Activated CD8-positive, alpha-beta T cell treated with anti-CD3 and anti-CD28 coated beads for 36 hours (primary cell): ENCODE measurements around the gene SEMA3B. TPM values are rescaled to one million over a fixed set of nuclear protein-coding genes. Genes with fewer than 3 reads are reported as not detected.
A peak's percentile ranks its signal among the peaks of the same experiment; 100 is the strongest.

Source experiments
- ATAC-seq: fragments of 200-7000 bp; cut with Tn5 transposase; one replicate; pipeline ENCODE4 v1.10.0; 2021; ENCODE audit warnings: mild to moderate bottlenecking, moderate library complexity
- CTCF ChIA-PET: fragments of 350-600 bp; sonication (Branson Sonifier 250); formaldehyde crosslinking; loops from one replicate; lab custom pipeline; 2021; ENCODE audit warnings: antibody characterized with exemption; lab: Charles Lee
- POLR2A ChIA-PET: fragments of 350-600 bp; sonication (Branson Sonifier 250); formaldehyde crosslinking; loops from one replicate; lab custom pipeline; 2021; ENCODE audit warnings: antibody characterized with exemption; lab: Charles Lee
- DNase-seq: peaks from one replicate; pipeline ENCODE4 v3.0.0-alpha.2; 2020
- H3K27ac Mint-ChIP-seq: one replicate; pipeline ENCODE4 v1.8.0; 2021; ENCODE audit warnings: mild to moderate bottlenecking, mixed read lengths
- H3K27me3 Mint-ChIP-seq: one replicate; pipeline ENCODE4 v1.8.0; 2021; ENCODE audit warnings: mixed read lengths
- H3K36me3 Mint-ChIP-seq: one replicate; pipeline ENCODE4 v1.8.0; 2021; ENCODE audit warnings: low read depth, mixed read lengths
- H3K4me1 Mint-ChIP-seq: one replicate; pipeline ENCODE4 v1.8.0; 2021; ENCODE audit warnings: low read depth, mixed read lengths
- H3K4me3 Mint-ChIP-seq: one replicate; pipeline ENCODE4 v1.8.0; 2021; ENCODE audit warnings: mild to moderate bottlenecking, moderate library complexity, mixed read lengths
- H3K9me3 Mint-ChIP-seq: one replicate; pipeline ENCODE4 v1.8.0; 2021; ENCODE audit warnings: mixed read lengths
- CTCF ChIP-seq: fragments of 200-600 bp; IDR thresholded peaks from one replicate; pipeline ENCODE4 v1.8.0; 2022; ENCODE audit warnings: antibody characterized with exemption, mild to moderate bottlenecking
- intact Hi-C: fragments of 100-400 bp; cut with micrococcal nuclease; formaldehyde crosslinking; loops from one replicate; pipeline ENCODE4 v1.10.0; 2022
- total RNA-seq, 2 experiments: library from RNA; stranded (reverse); gene quantifications; one replicate each; pipeline ENCODE4 v1.2.3, GENCODE V29; 2021

The SEMA3B gene
- total RNA-seq, 2 experiments from 2014 or later, result 1.6 to 2.3 TPM

- ATAC-seq, result peak; percentile 50
- Mint-ChIP-seq H3K9me3 (no peaks in the 10 kb centered on the region), H3K4me3 (no peak overlapping the region), H3K27ac (no peak overlapping the region), H3K36me3 (peaks cover 4% of the 10 kb centered on the region), H3K4me1 (peaks cover 31% of the 10 kb centered on the region), H3K27me3 (no peaks in the 10 kb centered on the region)
- TF ChIP-seq CTCF, result peak; percentile 84
- peak; percentile 84 for DNase-seq
- POLR2A ChIA-PET, result interaction anchor here (0.8 to 13.4 kb wide), 3 partner anchors 11 to 49 kb away, joined by 3 to 126 read pairs (median 4); partner anchors contain the start of gene RASSF1
- intact Hi-C loops, result no loop called here
- CTCF ChIA-PET, result interaction anchor here (0.6 to 3.0 kb wide), 21 partner anchors 10 to 130 kb away, joined by 3 to 40 read pairs (median 4); partner anchors contain the start of genes CYB561D2, HYAL1, HYAL3 and IFRD2
Observed at GRCh38 chr3:50324351-50325112, 55.6 kb downstream of the SEMA3B start.

GRCh38 chr3:50325113-50325480 lies 56.1 kb downstream of the SEMA3B start:
- H3K4me3 Mint-ChIP-seq, result no peak overlapping the region
- intact Hi-C loops, result no loop called here
- H3K27me3 Mint-ChIP-seq, result no peaks in the 10 kb centered on the region
- peaks cover 6% of the 10 kb centered on the region for H3K36me3 Mint-ChIP-seq
- no peak for ATAC-seq
- H3K9me3 Mint-ChIP-seq, result no peaks in the 10 kb centered on the region
- H3K27ac Mint-ChIP-seq, result no peak overlapping the region
- ChIA-PET CTCF (interaction anchor here (0.7 to 3.0 kb wide), 10 partner anchors 10 to 131 kb away, joined by 3 to 40 read pairs (median 6); partner anchors contain the start of genes HYAL1, HYAL3, IFRD2 and NAA80), POLR2A (interaction anchor here (1.4 to 13.4 kb wide), 2 partner anchors 11 to 50 kb away, joined by 4 to 126 read pairs; partner anchors contain the start of gene RASSF1)
- DNase-seq, result no peak
- no peak for TF ChIP-seq CTCF
- peaks cover 26% of the 10 kb centered on the region for H3K4me1 Mint-ChIP-seq

GRCh38 chr3:50325497-50326181 lies 56.7 kb downstream of the SEMA3B start:
- Mint-ChIP-seq H3K9me3 (no peaks in the 10 kb centered on the region), H3K27me3 (no peaks in the 10 kb centered on the region), H3K4me1 (peaks cover 23% of the 10 kb centered on the region), H3K27ac (no peak overlapping the region), H3K4me3 (peak overlapping the region; percentile 19), H3K36me3 (peaks cover 9% of the 10 kb centered on the region)
- ATAC-seq (no peak), DNase-seq (no peak)
- ChIA-PET POLR2A (interaction anchor here (13.4 kb wide), 1 partner anchor 10 kb away, joined by 126 read pairs; the partner anchor contains the start of gene RASSF1), CTCF (interaction anchor here (0.8 to 3.0 kb wide), 4 partner anchors 10 to 34 kb away, joined by 3 to 40 read pairs (median 6); partner anchors contain the start of genes HYAL3, IFRD2 and NAA80)
- intact Hi-C loops, result no loop called here
- TF ChIP-seq CTCF, result no peak

GRCh38 chr3:50326182-50326541 lies 57.2 kb downstream of the SEMA3B start:
- peaks cover 13% of the 10 kb centered on the region for H3K36me3 Mint-ChIP-seq
- ATAC-seq (no peak), DNase-seq (no peak)
- peaks cover 23% of the 10 kb centered on the region for H3K4me1 Mint-ChIP-seq
- H3K9me3 Mint-ChIP-seq, result no peaks in the 10 kb centered on the region
- intact Hi-C loops, result no loop called here
- H3K27ac Mint-ChIP-seq, result no peak overlapping the region
- TF ChIP-seq CTCF, result no peak
- POLR2A ChIA-PET, result interaction anchor here (13.4 kb wide), 1 partner anchor 10 kb away, joined by 126 read pairs; the partner anchor contains the start of gene RASSF1
- peak overlapping the region; percentile 19 for H3K4me3 Mint-ChIP-seq
- no peaks in the 10 kb centered on the region for H3K27me3 Mint-ChIP-seq
- CTCF ChIA-PET, result interaction anchor here (0.6 to 1.2 kb wide), 2 partner anchors 27 to 79 kb away, joined by 3 read pairs; partner anchors contain the start of genes HYAL3 and NAA80
